ENCODE data around the gene MARCHF11.

Gene MARCHF11

GRCh38 chr5:16051246-16051755, 128.3 kb downstream of the MARCHF11 start:
- peak; percentile 42 for DNase-seq (ENCODE audit: low read depth)

- DNase-seq (ENCODE audit: low read depth) = no peak
Measured at GRCh38 chr5:16050414-16050813, 129.2 kb downstream of the MARCHF11 start.

- DNase-seq (ENCODE audit: low read depth) = peak; percentile 22
Measured at GRCh38 chr5:16049761-16050160, 129.8 kb downstream of the MARCHF11 start.

- DNase-seq (ENCODE audit: low read depth) = no peak
Measured at GRCh38 chr5:16048132-16048531, 131.5 kb downstream of the MARCHF11 start.

DNA sequence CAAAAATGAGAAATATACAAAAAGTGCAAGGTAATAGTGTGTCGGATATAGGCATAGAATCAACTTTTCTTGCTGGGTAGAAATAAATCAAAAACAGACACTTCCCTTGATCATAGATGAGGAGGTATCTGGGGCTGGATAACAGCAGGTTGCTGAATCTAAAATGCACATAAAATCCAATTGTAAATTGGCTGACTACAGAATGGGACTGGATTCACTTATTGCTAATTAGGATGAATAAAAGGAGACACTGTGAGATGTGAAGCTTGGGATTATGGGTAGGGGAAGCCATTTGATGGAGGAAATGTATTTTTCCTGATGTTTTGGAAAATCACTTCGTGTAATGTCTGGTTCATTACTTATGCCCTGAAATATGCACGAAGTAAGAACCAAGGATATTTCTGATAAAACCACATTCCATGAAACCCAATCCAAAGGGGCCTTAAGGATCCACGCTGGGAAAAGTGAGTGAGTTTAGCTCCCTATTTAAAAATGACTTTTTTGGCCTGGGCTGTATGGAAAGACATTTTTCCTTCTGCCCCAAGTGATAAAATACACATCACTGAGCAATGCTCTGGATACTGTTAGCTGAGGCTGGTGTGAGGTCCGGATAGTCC, 136.1 kb downstream of the MARCHF11 start:
- DNase-seq (ENCODE audit: low read depth) = no peak

DNA sequence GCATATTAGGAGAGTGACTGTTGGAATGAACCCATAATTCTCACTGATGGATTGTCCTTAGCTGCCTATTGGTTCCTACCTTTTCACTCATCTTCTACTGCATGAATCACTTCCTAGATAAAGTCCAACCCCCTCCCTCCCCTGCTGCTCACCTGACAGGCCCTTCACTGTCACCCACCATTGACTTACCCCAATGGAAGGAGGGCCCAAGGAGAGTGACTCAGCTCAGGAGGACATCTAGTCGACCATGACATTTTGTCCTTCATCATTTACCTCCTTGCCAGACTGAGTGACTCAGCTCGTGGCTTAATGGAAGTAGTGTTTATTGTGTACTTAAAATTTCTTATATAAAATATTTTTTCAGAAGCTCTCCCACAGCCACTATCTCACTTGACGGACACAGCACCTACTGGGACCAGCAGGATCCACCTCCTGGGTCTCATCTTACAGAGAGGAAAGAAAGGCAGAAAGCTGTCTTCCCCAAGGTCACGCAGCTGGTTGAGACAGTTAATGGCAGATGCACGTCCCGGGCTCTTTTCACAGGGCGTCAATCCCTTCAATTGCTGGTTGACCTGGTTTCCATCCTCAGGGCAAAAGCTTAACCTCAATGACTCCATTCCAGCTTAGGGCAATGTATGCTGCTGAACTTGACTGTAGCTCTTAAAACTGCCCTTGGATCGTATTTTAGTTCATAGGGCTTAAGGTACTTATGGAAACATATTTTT, 142.3 kb downstream of the MARCHF11 start:
- no peak for DNase-seq (ENCODE audit: low read depth)

GRCh38 chr5:16034319-16035001, 145.1 kb downstream of the MARCHF11 start:
- no peak for DNase-seq (ENCODE audit: low read depth)

DNA sequence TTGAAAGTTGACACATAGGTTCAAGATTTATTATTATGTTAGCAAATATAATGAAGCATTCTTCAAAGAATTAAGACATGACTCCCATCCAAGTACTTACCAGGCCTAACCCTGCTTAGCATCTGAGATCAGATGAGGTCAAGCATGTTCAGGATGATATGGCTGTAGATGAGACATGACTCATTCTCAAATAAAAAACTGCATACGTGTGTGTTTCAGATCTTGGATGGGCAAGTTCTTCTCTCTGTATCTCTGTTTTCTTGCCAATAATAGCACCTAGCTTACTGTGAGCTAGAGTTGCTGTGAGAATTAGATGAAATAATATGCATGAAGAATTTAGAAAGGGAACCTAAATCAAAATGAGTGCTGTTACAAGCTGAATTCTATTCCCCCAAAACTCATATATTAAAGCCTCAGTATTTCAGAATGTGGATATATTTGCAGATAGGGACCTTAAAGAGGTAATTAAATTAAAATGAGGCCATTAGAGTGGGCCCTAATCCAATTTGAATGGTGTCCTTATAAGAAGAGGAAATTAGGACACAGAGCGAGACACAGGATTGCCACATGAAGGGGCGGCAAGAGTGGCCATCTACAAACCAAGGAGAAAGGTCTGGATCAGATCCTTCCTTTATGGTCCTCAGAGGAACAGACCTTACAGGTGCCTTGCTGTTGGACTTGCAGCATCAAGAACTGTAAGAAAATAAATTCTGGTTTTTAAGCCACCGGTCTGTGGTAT, 146.2 kb downstream of the MARCHF11 start:
- DNase-seq (ENCODE audit: low read depth) = no peak

DNA sequence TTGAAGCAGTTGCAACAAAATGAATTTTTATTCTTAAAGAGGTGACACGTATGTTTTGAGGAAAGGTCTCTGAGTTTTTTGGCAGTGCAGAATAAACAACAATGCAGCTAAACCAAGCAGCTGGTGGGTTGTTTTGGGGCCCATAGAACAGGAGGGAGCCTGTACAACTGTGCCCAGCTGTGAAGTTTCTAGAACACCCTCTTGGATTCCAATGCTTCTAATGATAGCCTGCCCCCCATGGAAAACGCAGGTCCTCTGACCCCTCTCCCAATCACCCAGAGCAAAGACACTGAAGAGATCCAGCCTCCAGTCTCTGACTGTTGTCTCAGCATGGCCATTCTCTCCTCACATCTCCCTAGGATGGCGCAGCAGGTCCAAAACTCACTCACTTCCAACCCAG, 150.9 kb downstream of the MARCHF11 start:
- no peak for DNase-seq (ENCODE audit: low read depth)

DNA sequence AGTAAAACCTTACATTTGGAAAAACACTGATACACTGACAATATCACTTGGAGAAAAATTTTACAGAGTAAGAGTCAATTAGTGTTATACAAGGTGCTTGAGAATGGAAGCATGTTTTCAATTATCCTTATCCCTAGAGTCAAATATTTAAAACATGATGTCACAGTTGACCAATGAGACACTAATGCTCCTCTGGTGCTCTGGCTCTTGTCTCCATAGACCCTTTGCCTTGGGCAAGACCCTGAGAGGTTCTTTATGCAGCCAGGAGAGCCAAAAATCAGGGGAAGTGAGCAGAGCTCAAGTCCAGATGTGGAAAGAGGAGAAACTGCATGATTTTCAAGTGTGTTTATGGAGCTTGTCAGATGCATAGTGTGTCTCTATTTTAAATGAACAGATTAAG, 153.9 kb downstream of the MARCHF11 start:
- no peak for DNase-seq (ENCODE audit: low read depth)

GRCh38 chr5:16018970-16019369, 160.6 kb downstream of the MARCHF11 start:
- DNase-seq (ENCODE audit: low read depth) = no peak

- no peak for DNase-seq (ENCODE audit: low read depth)
Measured at GRCh38 chr5:16017720-16018119, 161.9 kb downstream of the MARCHF11 start.
